NCI-H446 treated with DMSO at 0.1 percent for 48 hours (cell line): ENCODE data around the gene ZSWIM9.

Experiments
- DNase-seq: peaks from one replicate; lab custom pipeline; 2025; lab: John Stamatoyannopoulos, UW

ZSWIM9 gene

DNA sequence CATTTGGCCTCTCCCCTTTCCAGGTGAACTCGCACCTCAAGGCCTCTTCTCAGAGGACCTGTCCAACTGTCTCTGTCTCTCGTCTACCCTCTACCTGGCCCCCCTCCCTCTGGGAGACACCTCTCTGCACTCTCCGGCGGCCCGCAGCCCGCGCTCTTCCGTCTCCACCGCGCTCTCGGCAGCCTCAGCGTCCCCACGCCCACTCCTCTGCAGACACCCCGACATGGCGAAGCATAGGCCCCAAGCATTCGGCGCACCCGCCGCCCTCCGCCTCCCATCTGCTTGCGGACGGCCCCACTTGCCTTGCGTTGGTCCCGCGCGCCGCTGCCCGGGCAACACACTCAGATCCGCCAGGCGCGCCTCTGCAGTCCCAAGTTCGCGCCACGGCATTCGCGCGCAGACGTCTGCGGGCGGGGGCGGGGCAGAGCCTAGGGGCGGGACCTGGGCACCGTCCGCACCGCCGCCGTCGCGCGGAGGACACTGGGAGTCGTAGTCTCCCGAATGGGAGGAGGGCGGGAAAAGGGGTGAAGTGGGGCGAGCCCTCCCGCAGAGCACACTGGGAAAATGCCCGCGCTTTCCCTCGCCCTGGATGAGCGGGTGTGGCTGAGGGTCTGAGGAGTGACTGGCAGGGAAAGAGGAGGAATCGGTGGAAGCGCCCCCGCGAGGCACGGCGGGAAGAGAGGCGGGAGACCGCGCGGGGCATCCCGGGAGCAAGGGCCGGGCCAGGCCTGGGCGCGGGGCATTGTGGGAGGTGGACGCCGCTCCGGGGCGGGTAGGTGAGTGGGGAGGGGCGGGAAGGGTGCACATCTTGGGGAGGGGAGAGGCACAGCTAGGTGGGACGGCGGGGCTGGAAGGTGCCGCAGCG, at the start of gene ZSWIM9, which contains the start of gene LIG1:
Gene ZSWIM9 (plus strand): TSS at position 742 of the 865 bp plus-strand sequence. CDS start 1,123 bp downstream, outside the sequence.
Gene LIG1 (minus strand): TSS at position 406 of the 865 bp plus-strand sequence. CDS start 4,778 bp downstream, outside the sequence.
- peak; percentile 93 for DNase-seq

DNA sequence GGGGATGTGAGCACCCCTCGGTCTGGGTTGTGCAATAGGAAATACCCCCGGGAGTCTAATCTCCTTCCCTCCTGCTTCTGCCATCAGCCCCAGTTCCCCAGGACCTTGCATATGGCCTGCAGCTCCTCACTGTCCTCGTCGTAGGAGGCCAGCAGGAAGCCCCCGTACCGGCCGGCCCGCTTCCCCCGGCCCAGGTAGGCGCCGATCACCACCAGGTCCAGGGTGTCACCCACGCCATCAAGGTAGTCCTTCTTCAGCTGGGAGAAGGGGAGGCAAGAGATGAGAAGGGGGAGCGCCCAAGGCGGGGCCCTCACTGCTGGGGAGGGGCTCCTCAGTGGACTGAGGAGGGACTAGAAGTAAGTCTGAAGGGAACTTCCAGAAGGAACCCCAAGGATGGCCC, 49.4 kb upstream of the ZSWIM9 start:
- no peak for DNase-seq

DNA sequence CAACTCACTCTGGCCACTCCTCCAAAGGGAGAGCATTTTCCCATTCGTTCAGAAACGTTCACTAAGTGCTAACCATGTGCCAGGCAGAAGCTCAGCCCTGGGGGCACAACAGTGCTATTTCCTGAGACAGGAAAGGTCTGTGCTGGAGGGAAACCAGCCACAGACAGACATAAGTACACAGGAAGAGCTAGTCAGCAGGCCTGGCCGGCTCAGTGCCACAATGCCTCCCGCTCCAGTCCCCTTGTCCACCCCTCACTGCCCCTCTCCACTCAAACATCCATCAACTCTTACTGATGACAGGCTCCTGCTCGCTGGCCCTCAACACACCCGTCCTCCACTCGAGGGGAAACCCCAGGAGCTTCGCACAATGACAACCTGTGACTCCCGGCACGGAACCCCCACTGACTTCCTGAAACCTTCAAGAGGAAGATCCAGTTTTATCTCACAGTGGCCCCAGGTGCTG, 48.5 kb upstream of the ZSWIM9 start:
- no peak for DNase-seq

DNA sequence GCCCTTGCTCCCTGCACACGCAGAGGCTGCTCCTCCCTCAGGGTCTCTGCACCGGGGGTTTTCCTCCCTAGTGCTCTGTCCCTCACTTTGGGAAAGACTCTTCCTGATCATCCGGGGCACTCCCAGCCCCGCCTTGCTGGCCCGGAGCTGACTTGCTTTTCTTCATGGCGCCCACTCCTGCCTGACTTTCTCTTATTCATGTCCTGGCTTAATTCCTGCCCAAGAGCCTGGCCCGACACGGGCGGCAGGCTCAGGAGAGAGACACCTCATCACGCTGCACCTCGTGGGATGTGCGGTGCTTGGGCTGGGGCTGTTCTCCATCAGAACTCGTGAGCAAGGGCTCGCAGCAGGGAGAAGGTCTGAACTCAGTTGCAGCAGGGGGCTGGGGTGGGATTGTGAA, 48.1 kb upstream of the ZSWIM9 start:
- DNase-seq = no peak

DNA sequence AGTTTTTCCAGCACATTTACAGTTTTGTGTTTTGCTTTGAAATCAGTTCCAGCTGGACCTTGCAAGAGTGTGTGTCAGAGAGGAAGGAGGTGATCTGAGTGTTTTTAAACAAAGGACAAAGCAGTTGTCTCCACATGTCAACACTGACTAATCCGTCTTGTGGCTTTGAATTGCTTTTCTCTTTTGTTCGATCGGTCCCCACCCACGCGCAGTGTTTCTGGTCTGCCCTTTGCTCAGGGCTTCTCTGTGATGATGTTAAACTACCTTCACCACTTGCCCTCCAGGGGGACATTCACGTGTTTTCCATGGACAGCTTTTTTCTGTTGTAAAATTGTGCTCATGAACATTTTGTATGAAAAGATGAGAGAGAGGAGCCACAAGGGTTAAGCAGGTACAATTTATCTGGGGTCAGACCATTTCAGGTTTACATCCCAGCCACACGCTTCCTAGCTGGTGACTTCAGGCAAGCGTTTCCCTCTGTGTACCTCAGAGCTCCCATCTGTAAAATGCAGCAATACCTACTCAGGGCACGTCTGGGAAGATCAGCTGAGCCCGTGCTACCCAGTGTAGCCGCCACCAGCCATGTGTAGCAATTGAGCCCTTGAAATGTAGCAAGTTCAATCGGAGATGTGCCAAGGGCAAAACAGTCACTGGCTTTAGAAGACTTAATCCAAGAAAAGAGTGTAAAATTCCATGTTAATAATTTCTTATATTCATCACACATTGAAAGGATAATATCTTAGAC, 46.4 kb upstream of the ZSWIM9 start:
- no peak for DNase-seq

DNA sequence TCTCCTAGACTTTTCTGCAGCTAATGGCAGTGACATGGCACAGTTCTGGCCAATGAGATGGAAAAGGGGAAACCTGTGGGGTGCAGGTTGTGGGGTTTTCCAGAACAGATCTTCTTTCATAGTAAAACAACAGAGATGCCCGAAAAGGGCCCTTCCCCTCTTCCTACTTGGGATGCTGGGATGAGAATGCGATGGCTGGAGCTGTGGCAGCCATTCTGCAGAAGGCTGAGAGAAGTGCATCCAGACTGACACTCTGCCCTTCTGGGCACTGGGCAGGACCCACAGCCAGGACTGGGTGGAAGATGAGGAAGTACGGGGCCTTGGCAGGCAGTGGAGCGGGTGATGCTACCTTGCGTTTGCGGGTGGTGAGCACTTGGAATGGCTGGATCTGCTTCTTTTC, 42.9 kb upstream of the ZSWIM9 start:
- DNase-seq = no peak

DNA sequence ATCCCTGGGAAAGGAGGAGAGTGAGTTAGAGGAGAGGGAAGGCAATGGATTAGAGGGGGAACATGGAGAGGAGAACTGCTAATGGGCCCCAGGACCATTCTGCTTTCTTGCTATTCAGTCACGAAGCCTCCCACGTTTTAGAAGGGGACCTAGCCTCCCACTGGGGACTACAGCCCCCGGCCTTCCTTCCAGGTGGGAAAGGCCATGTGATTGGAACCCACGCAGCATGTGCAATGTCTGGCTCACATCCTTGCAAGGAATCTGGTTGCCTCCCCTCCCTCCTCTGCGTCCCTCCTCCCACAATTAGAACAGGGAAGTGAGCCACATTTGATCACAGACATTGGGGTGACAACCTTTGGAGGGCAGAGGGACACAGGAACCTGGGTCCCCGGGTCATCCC, 37.4 kb upstream of the ZSWIM9 start:
- no peak for DNase-seq

DNA sequence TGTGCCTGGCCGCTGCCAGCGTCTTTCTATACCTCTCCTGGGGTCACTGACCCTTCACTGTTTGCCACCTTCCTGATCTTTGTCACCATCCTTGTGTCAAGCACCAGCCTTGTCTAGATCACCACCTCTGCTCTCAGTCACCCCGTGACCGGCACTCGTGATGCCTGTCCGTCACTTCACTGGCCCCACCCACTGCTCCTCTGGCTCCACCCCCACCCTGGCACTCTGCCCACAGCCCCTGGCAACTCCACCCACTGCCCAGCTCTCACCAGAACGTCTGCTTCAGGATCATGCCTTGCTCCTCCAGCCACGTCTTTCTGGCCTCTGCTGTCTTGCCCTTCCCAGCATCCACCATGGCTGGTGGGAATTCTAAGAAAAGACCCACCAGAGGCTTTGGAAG, 35.1 kb upstream of the ZSWIM9 start:
- no peak for DNase-seq

DNA sequence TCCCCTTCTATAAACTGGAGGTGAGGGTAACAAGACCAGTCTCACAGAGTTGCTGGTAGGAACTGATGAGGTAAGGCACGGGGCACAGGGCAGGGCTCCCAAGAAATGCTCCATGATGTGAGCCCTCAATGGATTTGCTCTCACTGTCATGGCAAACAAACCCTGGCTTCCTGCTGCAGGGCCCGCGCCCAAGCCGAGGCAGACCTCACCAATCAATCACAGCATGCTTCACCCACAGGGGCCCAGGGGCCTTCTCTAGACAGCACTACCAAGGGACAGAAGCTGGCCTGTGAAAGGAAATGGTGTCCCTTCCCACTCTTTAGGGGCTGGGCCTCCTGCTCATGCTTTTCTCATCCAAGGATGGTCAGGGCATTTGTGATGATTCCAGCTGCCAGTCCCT, 33.9 kb upstream of the ZSWIM9 start:
- DNase-seq = no peak

DNA sequence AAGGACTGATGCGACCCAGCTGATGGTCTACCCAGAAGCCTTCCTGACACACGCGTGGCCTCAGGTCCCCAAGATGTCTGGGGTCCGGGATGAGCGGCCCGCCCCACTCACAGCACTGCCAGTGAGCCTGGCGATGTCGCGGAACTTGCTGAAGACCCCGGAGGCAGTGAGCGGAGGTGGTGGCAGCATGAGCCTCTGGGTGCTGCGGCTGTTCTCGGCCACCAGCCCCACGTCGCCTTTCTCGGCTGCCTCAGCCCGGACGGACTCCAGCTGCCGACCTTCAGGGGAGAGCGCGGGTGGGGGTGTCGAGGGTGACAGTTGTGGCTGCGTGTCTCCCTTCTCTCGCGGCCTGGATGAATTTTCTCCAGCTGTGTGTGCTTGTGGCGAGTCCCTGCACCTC, 33.1 kb upstream of the ZSWIM9 start:
- DNase-seq = no peak

DNA sequence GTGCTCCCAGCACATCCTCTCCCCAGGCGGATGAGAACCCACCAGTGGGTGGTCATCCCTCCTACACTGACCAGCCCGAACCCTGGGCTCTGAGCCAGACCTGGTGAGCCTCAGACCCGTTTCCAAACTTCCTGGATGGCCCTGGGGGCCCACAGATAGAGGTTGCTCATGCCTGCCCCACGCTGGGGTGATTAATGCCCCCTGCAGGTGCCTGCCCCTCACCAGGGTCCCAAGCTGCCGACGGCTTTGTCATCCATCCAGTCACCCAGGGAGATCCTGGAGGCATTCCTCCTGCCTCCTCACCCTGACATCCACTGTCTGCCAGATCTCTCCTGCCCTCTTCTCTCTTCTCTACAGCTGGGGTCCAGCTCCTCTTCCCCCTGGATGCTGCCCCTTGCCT, 31.4 kb upstream of the ZSWIM9 start:
- DNase-seq = no peak

DNA sequence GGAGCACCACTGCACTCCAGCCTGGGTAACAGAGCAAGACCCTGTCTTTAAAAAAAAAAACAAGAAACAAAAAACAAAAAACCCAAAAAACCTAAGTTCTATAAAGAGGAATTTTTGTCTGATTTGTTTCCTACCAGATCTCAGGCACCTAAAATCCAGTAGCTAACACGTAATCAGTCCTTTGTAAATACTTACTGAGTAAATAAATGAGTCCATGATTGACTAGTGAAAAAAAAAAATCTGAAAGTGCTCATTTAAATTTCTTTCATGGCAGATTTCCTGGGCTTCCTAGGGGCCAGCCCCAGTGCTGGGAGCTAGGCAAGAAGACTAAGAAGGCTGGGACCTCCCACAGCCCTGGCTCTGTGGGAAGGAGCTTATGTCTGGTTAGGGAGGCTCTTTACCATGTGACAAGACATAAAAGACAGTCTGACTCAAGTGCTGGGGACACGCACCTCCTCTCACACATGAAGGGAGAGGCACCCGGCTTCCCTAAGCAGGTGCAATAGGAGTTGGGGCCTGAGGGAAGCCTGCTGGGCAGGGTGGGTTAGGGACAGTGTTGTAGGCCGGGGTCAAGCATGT, 22.8 kb upstream of the ZSWIM9 start:
- no peak for DNase-seq

DNA sequence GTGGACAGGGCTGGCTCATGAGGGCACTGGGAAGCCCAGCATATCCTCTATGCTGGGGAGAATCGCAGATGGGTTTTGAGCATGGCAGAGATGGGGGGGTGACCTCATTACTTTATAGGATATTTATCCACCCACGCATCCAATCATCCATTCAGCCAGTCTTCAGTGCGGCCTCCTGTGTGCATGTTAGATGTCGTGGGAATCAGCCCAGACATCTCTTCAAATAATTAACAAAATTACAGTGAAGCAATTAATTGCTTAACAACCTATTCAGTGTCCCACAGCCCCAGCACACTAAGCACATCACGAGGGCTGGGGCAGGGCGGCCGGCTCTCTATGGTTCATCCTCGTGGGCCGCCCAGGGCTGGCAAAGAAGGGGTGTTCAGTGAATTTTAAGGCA, 21.9 kb upstream of the ZSWIM9 start:
- DNase-seq = no peak

DNA sequence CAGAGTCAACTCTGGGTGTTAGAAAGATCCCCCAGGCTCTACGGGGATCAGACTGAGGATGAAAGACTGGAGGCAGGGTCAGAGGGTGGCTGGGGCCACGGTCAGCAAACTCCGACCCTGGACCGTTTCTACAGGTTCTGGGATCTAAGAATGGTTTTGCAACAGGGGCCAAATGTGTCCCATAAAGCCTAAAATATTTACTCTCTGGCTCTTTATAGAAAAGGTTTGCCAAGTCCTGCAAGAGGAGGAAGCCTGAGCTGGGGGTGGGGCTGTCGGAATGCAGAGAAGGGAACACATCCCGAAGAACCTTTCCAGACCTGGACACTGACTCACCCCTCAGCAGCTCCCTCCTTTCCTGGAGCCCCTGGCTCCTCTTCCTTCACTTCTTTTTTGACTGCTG, 21.1 kb upstream of the ZSWIM9 start:
- no peak for DNase-seq

DNA sequence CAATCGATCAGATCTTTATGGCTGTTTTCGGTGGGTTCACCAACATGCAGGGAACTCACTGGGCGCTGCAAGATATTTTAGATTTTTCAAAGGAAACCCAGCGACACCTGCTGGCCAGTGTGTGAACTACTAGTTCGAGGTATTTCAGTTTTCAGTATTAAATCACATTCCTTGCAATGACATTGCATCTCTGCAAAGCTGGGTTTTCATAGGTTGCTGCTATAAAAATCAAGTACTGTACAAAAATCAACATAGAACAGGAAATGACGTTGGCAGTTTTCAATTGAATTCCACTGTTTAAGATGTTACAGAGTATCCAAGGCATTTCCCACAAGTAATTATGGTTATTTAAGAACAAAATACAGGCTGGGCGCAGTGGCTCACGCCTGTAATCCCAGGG, 17.9 kb upstream of the ZSWIM9 start:
- DNase-seq = peak; percentile 32

DNA sequence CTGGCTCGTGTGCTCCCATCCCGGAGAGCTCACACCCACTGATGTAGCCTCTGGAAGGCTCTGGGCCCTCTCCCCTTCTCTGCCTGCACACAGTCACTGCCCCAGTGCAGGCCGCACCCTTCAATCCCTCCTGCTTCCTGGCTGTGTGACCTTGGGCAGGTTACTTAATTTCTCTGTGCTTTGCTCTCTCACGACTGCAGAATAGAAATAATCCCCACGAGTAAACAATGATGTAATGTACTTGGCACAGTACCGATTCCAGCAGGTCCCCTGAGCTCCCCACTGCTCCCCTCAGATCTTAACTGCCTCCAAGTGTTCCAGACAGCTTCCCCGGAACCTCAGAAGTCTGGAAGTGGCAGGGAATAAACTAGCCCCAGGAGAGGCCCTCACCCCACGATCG, 16.5 kb upstream of the ZSWIM9 start:
- DNase-seq = no peak

DNA sequence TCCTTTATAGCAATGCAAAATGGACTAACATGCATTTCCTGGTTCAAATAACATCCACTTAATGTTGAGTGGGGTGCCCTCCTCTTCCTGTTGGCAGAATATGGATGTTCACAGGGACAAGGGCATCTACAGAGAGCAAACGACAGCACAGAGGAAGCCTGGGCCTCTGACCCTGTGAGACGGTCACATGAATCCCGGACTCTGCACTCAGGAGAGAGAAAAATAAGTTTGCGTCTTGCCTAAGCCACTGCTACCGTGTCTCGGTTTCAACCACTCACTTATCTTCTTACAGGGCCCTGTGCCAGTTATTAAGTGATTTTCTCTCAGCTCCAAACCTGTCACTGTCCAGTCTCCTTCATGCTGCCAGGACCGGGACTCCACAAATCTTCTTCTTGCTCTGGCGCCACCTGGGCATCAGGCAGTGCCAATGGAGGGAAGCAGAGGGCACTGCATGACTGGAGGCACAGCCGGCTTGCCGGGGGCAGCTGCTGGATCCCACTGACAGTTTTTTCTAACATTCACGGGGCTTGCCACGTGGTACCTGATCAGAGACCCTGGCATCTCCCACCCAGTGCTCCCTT, 12.2 kb upstream of the ZSWIM9 start:
- no peak for DNase-seq

DNA sequence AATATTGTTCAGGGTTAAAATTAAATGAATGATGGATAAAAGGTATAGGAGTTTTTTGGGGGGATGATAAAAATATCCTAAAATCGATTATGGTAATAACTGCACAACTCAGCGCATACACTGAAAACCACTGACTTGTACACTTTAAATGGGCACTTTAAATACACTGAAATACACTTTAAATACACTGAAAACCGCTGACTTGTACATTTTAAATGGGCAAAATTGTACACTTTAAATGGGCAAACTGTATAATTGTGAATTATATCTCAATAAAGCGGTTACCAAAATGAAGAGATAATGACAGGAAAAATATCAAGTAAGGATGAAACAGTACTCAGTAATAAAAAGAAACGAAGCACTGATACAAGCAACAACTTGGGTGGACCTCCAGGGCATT, 1.8 kb upstream of the ZSWIM9 start:
- DNase-seq = no peak

DNA sequence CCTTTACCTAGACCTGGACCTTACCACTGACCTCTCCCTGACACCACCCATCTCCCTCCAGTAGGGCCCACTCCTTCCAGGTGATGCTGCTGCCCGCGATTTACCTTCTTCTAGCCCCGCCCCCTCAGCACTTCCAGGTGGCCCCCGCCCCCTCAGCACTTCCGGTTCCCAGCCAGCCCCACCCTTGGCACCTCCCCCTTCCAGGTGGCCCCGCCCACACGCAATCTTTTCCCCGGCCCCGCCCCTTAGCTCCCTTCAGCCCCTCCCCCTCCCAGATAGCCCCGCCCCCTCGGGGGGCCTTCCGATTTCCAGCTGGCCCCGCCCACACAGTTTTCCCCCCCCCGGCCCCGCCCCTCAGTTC, 922 bp upstream of the ZSWIM9 start:
- DNase-seq = peak; percentile 34

DNA sequence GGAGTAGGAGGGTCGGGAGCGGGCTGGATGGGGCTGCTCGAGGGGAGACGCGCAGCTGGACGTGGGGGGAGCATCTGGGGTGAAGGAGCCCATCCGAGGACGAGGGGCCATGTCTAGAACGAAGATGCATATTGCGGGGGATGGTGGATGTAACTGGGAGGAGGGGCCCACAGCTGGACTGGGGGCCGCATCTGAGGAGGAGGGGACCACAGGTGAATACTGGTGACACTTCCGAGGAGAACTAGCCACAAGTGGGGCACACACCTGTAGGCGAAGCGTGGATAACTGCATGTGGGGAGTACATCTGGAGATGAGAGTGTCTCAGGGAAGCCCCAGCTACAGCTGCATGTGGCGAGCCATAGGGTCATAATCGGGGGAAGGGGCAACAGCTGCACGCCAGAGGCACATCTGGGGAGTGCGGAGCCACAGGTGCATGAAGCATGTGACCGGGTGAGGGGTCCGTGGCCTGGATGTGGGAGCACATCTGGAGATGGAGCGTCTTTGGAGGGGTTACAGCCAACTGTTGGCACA, 402 bp downstream of the ZSWIM9 start:
- DNase-seq = no peak

DNA sequence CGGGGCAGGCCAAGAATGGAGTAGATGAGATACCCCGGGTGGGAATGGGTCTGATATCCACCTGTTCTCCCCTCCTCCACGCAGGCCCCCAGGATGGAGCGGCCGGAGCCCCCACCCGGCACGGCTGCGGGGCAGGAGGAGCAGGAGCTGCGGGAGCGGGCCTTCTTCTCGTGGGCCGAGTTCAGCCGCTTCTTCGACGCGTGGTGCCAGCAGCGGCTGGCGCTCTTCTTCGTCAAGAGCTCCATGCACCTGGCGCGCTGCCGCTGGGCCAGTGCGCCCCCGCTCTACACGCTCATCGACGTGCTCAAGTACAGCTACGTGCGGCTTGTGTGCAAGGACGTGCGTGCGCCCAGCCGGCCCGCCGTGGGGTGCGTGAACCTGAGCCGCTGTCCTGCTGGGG, 1.2 kb downstream of the ZSWIM9 start:
- no peak for DNase-seq

DNA sequence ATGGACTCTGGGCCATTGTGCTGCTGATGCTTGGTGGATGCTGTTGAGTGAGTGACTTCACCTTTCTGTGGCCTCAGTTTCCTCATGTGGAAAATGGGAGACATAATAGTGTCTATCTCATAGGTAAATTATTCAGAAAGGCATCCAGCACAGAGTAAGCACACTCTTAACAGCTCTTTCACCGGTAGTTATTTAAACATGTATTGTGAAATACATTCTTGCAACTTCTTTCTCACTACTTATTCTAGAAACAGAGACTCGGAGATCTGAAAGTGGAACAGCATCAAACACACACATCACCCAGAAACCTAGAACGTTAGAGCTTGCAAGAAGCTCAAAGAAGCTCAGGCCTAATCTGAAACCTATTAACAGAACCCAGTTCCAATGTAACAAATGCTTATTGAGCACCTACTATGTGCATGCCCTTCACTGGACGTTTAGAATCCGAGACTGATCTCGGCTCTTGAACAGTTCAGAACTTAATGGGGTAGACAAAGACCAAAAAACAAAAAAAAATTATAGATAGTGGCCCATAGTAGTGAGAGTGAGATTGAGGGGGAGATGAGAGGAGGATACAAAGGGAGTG, 4.1 kb downstream of the ZSWIM9 start:
- no peak for DNase-seq
